PC-3 (cell line): Measurements from ENCODE around the gene C11orf54. TPM values are rescaled to one million over a fixed set of nuclear protein-coding genes. Genes with fewer than 3 reads are reported as not detected.
A peak's percentile ranks its signal among the peaks of the same experiment; 100 is the strongest.
"Not testable (repeated sequence)": the region's sequence is repeated elsewhere in the genome, so short reads cannot be mapped to it uniquely, and the experiment has no call there.

Source experiments
- ATAC-seq: fragments of 200-7000 bp; cut with Tn5 transposase; 2 replicates; pipeline ENCODE4 v1.9.1; 2020; ENCODE audit warnings: mild to moderate bottlenecking, moderate library complexity
- BruUV-seq: library from RNA; stranded (reverse); fragments of 400-500 nt; replicated peaks from 2 replicates; lab custom pipeline; 2021; lab: Mats Ljungman, UMichigan
- CTCF ChIA-PET: fragments of 300-600 bp; sonication (Branson Sonifier 250); formaldehyde crosslinking; loops from one replicate; lab custom pipeline; 2022; ENCODE audit warnings: antibody characterized with exemption; lab: Charles Lee
- POLR2A ChIA-PET: fragments of 300-600 bp; sonication (Branson Sonifier 250); formaldehyde crosslinking; loops from one replicate; lab custom pipeline; 2022; ENCODE audit warnings: antibody characterized with exemption; ENCODE audit not compliant: unreplicated experiment; lab: Charles Lee
- DNase-seq: peaks from one replicate; pipeline ENCODE4 v3.0.0-alpha.2; 2015
- H2AFZ ChIP-seq: fragments of 300-600 bp; sonication (generic); 2 replicates; pipeline ENCODE4 v1.6.0; 2016; ENCODE audit warnings: antibody characterized with exemption, low read length
- H3F3A ChIP-seq: fragments of 300-600 bp; sonication (generic); one replicate; pipeline ENCODE4 v1.6.0; 2017; ENCODE audit warnings: antibody characterized with exemption, low read length, control low read depth, mild to moderate bottlenecking; ENCODE audit not compliant: unreplicated experiment
- H3K27ac ChIP-seq: fragments of 300-600 bp; sonication (generic); 2 replicates; pipeline ENCODE4 v1.5.1; 2016; ENCODE audit warnings: mild to moderate bottlenecking, low read length
- H3K27me3 ChIP-seq: fragments of 300-600 bp; sonication (generic); 2 replicates; pipeline ENCODE4 v1.6.1; 2016; ENCODE audit warnings: low read length, mixed read lengths
- H3K36me3 ChIP-seq: fragments of 300-600 bp; sonication (generic); 2 replicates; pipeline ENCODE4 v1.6.1; 2016; ENCODE audit warnings: low read depth, mixed run types, low read length, mixed read lengths
- H3K4me1 ChIP-seq: fragments of 300-600 bp; sonication (generic); 2 replicates; pipeline ENCODE4 v1.5.1; 2016; ENCODE audit warnings: low read length; ENCODE audit not compliant: insufficient read depth
- H3K4me2 ChIP-seq: fragments of 300-600 bp; sonication (generic); 2 replicates; pipeline ENCODE4 v1.6.0; 2016; ENCODE audit warnings: low read length
- H3K4me3 ChIP-seq: fragments of 300-600 bp; sonication (generic); 2 replicates; pipeline ENCODE4 v1.5.1; 2016; ENCODE audit warnings: mild to moderate bottlenecking, low read length, mixed read lengths
- H3K79me2 ChIP-seq: fragments of 300-600 bp; sonication (generic); 2 replicates; pipeline ENCODE4 v1.6.1; 2017; ENCODE audit warnings: low read length, mixed read lengths
- H3K9ac ChIP-seq: fragments of 300-600 bp; sonication (generic); 2 replicates; pipeline ENCODE4 v1.6.0; 2016; ENCODE audit warnings: mild to moderate bottlenecking, low read length
- H3K9me2 ChIP-seq: fragments of 300-600 bp; sonication (generic); replicated peaks from 2 replicates; pipeline ENCODE4 v1.6.1; 2016; ENCODE audit warnings: mixed run types, low read length, mixed read lengths
- H3K9me3 ChIP-seq: fragments of 300-600 bp; sonication (generic); 2 replicates; pipeline ENCODE4 v1.6.1; 2016; ENCODE audit warnings: low read length, mixed read lengths
- H4K20me1 ChIP-seq: fragments of 300-600 bp; sonication (generic); 2 replicates; pipeline ENCODE4 v1.6.1; 2016; ENCODE audit warnings: low read length, mixed read lengths
- EZH2 ChIP-seq: fragments of 300-600 bp; sonication (generic); IDR thresholded peaks from one replicate; pipeline ENCODE4 v1.6.1; 2017; ENCODE audit warnings: antibody characterized with exemption, mild to moderate bottlenecking, low read length; ENCODE audit not compliant: unreplicated experiment
- EZH2phosphoT487 ChIP-seq: fragments of 300-600 bp; sonication (generic); IDR thresholded peaks from 2 replicates; pipeline ENCODE4 v1.6.1; 2018; ENCODE audit warnings: mild to moderate bottlenecking, antibody characterized with exemption, low read length, borderline replicate concordance
- intact Hi-C: fragments of 100-400 bp; cut with micrococcal nuclease; formaldehyde crosslinking; loops from 2 replicates; pipeline ENCODE4 v1.9.0; 2023
- total RNA-seq: library from RNA; depleted of rRNA; stranded (reverse); fragments of >200 nt; gene quantifications from 2 replicates; pipeline ENCODE4 v1.2.3, GENCODE V29; 2014
- TF ChIP-seq, protein P1 (sequence below): fragments of 300-600 bp; sonication (generic); conservative IDR thresholded peaks from 2 replicates; pipeline ENCODE4 v1.5.1; 2017; ENCODE audit warnings: antibody characterized with exemption, low read depth, mild to moderate bottlenecking, low read length

C11orf54 gene
- total RNA-seq, 1 experiment from 2014 or later = 24.3 TPM

DNA sequence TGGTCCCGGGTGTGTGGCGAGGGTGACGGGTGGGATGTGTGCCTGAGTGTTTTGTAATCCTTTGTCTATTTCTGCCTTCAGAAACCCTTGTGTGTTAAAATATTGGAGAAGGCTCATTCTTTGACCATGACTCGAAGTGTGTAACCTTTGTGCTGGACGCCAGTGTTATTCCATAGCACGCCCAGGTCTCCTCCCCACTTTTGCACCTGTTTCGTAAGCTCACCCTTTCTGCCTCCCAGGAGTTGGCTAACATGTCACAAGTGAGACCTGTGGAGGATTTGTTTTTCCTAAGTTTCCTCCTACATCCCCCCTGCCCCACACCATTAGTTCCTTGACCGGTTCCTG lies 382 bp downstream of the C11orf54 start:
- H3K36me3 ChIP-seq = peaks cover 35% of the 10 kb centered on the region
- H3K27me3 ChIP-seq = no peaks in the 10 kb centered on the region
- BruUV-seq = TSS peak; percentile 89
- ChIA-PET CTCF (interaction anchor here (1.0 kb wide), 1 partner anchor 109 kb away, joined by 4 read pairs; the partner anchor contains the start of gene VSTM5), POLR2A (interaction anchor here (0.5 to 1.5 kb wide), 17 partner anchors 15 to 813 kb away, joined by 3 to 22 read pairs (median 3); partner anchors contain the start of genes CEP295, MED17 and VSTM5)
- peaks cover 71% of the 10 kb centered on the region for H3K79me2 ChIP-seq
- H3K9me2 ChIP-seq = no peaks in the 10 kb centered on the region
- no peaks in the 10 kb centered on the region for H3K9me3 ChIP-seq
- DNase-seq = peak; percentile 73
- peak overlapping the region; percentile 95 for H3K4me2 ChIP-seq
- TF ChIP-seq EZH2phosphoT487 (no peak), EZH2 (no peak)
- TF ChIP-seq, protein P1, sequence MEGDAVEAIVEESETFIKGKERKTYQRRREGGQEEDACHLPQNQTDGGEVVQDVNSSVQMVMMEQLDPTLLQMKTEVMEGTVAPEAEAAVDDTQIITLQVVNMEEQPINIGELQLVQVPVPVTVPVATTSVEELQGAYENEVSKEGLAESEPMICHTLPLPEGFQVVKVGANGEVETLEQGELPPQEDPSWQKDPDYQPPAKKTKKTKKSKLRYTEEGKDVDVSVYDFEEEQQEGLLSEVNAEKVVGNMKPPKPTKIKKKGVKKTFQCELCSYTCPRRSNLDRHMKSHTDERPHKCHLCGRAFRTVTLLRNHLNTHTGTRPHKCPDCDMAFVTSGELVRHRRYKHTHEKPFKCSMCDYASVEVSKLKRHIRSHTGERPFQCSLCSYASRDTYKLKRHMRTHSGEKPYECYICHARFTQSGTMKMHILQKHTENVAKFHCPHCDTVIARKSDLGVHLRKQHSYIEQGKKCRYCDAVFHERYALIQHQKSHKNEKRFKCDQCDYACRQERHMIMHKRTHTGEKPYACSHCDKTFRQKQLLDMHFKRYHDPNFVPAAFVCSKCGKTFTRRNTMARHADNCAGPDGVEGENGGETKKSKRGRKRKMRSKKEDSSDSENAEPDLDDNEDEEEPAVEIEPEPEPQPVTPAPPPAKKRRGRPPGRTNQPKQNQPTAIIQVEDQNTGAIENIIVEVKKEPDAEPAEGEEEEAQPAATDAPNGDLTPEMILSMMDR = no peak
- H3K9ac ChIP-seq = peak overlapping the region; percentile 99
- intact Hi-C loops = loop anchor here (1.0 to 2.0 kb wide), 3 partner anchors 25 to 109 kb away; partner anchors contain the start of genes MED17 and VSTM5
- peak overlapping the region; percentile 94 for H2AFZ ChIP-seq
- H3K4me3 ChIP-seq = peak overlapping the region; percentile 96
- peaks cover 36% of the 10 kb centered on the region for H4K20me1 ChIP-seq
- peaks cover 24% of the 10 kb centered on the region for H3K4me1 ChIP-seq
- H3F3A ChIP-seq = peaks cover 25% of the 10 kb centered on the region
- ATAC-seq = peak; percentile 52
- H3K27ac ChIP-seq = peak overlapping the region; percentile 75

DNA sequence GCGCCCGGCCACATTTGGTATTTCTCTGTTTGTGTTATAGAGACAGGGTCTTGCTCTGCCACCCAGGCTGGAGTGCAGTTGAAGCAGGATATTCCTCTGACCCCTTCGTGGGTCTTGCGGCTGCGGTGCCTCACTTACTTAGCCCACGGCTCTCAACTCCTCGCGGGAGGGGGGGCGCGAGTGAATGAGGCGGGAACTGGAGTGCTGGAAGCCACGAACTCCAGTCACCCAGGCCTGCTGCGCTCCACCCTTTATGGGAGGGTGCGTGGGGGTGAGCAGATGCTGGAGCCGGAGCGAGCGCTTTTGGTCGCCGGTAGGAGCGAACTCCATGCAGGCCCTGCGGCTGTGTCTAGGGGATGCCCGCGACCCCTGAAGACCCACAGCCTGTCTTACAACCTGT lies 1.8 kb downstream of the C11orf54 start:
- no peak for ATAC-seq
- BruUV-seq = no TSS peak
- POLR2A ChIA-PET = no interaction called here

DNA sequence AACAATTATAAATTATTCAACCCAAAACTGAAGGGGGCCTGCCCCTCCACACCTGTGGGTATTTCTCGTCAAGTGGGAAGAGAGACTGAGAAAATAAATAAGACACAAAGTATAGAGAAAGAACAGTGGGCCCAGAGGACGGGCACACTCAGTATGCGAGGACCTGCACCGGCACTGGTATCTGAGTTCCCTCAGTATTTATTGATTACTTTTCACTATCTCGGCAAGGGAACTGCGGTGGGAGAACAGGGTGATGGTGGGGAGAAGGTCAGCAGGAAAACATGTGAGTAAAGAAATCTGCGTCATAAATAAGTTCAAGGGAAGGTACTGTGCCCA lies 3.2 kb downstream of the C11orf54 start:
- peaks cover 9% of the 10 kb centered on the region for H4K20me1 ChIP-seq
- no peak overlapping the region for H3K4me3 ChIP-seq
- H3K36me3 ChIP-seq = peaks cover 10% of the 10 kb centered on the region
- no TSS peak for BruUV-seq
- intact Hi-C loops = no loop called here
- no peak overlapping the region for H2AFZ ChIP-seq
- no peak overlapping the region for H3K4me2 ChIP-seq
- H3K9me2 ChIP-seq = no peaks in the 10 kb centered on the region
- H3K79me2 ChIP-seq = peaks cover 43% of the 10 kb centered on the region
- H3K4me1 ChIP-seq = peaks cover 6% of the 10 kb centered on the region; the same call in 1 of the 2 replicates
- ChIA-PET CTCF (no interaction called here), POLR2A (no interaction called here)
- H3K27ac ChIP-seq = no peak overlapping the region
- DNase-seq (no peak), ATAC-seq (no peak)
- no peaks in the 10 kb centered on the region for H3K27me3 ChIP-seq
- TF ChIP-seq, protein P1 = no peak
- no peak for TF ChIP-seq EZH2
- no peak for TF ChIP-seq EZH2phosphoT487
- H3F3A ChIP-seq = peaks cover 3% of the 10 kb centered on the region
- H3K9me3 ChIP-seq = no peaks in the 10 kb centered on the region
- no peak overlapping the region for H3K9ac ChIP-seq

More for the DNA sequence above, 1.8 kb downstream of the C11orf54 start:
- Histone ChIP-seq H3K4me3 (no peak overlapping the region), H3K9me2 (no peaks in the 10 kb centered on the region), H3F3A (peaks cover 12% of the 10 kb centered on the region), H3K9me3 (no peaks in the 10 kb centered on the region), H3K36me3 (peaks cover 22% of the 10 kb centered on the region), H3K27ac (no peak overlapping the region), H3K4me1 (peaks cover 10% of the 10 kb centered on the region), H3K27me3 (no peaks in the 10 kb centered on the region), H4K20me1 (peaks cover 23% of the 10 kb centered on the region), H2AFZ (no peak overlapping the region), H3K79me2 (peaks cover 56% of the 10 kb centered on the region), H3K9ac (no peak overlapping the region), H3K4me2 (no peak overlapping the region)
- no peak for TF ChIP-seq EZH2phosphoT487
- TF ChIP-seq, protein P1 = no peak
- no peak for TF ChIP-seq EZH2
- CTCF ChIA-PET = no interaction called here
- DNase-seq = no peak
- intact Hi-C loops = no loop called here

DNA sequence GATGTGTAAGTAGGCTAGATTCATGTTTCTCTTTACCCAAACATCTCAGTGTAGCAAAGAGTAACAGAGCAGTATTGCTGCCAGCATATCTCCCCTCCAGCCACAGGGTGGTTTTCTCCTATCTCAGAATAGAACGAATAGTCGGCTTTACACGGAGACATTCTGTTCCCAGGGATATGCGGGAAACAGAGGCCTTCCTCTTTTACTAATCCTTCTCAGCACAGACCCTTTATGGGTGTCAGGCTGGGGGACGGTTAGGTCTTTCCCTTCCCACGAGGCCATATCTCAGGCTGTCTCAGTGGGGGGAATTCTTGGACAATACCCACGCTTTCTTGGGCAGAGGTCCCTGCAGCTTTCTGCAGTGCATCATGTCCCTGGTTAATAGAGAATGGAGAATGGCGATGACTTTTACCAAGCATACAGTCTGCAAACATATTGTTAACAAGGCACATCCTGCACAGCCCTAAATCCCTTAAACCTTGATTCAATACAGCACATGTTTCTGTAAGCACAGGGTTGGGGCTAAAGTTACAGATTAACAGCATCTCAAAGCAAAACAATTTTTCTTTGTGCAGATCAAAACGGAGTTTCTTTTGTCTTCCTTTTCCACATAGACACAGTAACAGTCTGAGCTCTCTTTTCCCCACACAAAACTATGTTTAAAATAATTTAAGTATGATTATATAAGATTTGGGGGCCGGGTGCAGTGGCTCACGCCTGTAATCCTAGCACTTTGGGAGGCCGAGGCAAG lies 3.7 kb downstream of the C11orf54 start:
- BruUV-seq, CTCF ChIA-PET, H3K9me2 ChIP-seq, ATAC-seq, H3F3A ChIP-seq, H3K4me1 ChIP-seq, H3K9me3 ChIP-seq, H3K9ac ChIP-seq, H3K27me3 ChIP-seq, DNase-seq, H2AFZ ChIP-seq, POLR2A ChIA-PET, H3K4me2 ChIP-seq, H3K27ac ChIP-seq, H3K36me3 ChIP-seq, intact Hi-C loops, H4K20me1 ChIP-seq, H3K4me3 ChIP-seq: not testable (repeated sequence)
- H3K79me2 ChIP-seq = peaks cover 37% of the 10 kb centered on the region
